Activated naive CD8-positive, alpha-beta T cell (primary cell): ENCODE data around the gene HJV.

Experiments
- H3K27ac Mint-ChIP-seq: one replicate; pipeline ENCODE4 v1.8.0; 2021; ENCODE audit warnings: mixed read lengths
- H3K27me3 Mint-ChIP-seq: one replicate; pipeline ENCODE4 v1.8.0; 2021; ENCODE audit warnings: mixed read lengths
- H3K36me3 Mint-ChIP-seq: one replicate; pipeline ENCODE4 v1.8.0; 2021; ENCODE audit warnings: mixed read lengths
- H3K4me1 Mint-ChIP-seq: one replicate; pipeline ENCODE4 v1.8.0; 2021; ENCODE audit warnings: low read depth, mixed read lengths
- H3K4me3 Mint-ChIP-seq: one replicate; pipeline ENCODE4 v1.8.0; 2021; ENCODE audit warnings: mild to moderate bottlenecking, mixed read lengths
- H3K9me3 Mint-ChIP-seq: one replicate; pipeline ENCODE4 v1.8.0; 2021; ENCODE audit warnings: low read depth, mixed read lengths

Gene HJV

GRCh38 chr1:146007489-146008133 is 13.9 kb downstream of the HJV start:
- Mint-ChIP-seq H3K36me3 (no peaks in the 10 kb centered on the region), H3K27me3 (no peaks in the 10 kb centered on the region), H3K4me3 (peak overlapping the region; percentile 79), H3K4me1 (peaks cover 42% of the 10 kb centered on the region), H3K27ac (peak overlapping the region; percentile 86), H3K9me3 (no peaks in the 10 kb centered on the region)

- Mint-ChIP-seq H3K9me3 (no peaks in the 10 kb centered on the region), H3K27ac (peak overlapping the region; percentile 73), H3K27me3 (no peaks in the 10 kb centered on the region), H3K4me3 (peak overlapping the region; percentile 2), H3K4me1 (peaks cover 79% of the 10 kb centered on the region), H3K36me3 (no peaks in the 10 kb centered on the region)
Observed at GRCh38 chr1:146001709-146002108, 19.8 kb downstream of the HJV start.

- Mint-ChIP-seq H3K4me3 (peak overlapping the region; percentile 98), H3K27ac (peak overlapping the region; percentile 99), H3K9me3 (no peaks in the 10 kb centered on the region), H3K36me3 (peaks cover 5% of the 10 kb centered on the region), H3K27me3 (no peaks in the 10 kb centered on the region), H3K4me1 (peaks cover 65% of the 10 kb centered on the region)
Observed at GRCh38 chr1:145999321-146000024, 22.1 kb downstream of the HJV start.

- Mint-ChIP-seq H3K4me1 (peaks cover 68% of the 10 kb centered on the region), H3K9me3 (no peaks in the 10 kb centered on the region), H3K27me3 (no peaks in the 10 kb centered on the region), H3K4me3 (peak overlapping the region; percentile 98), H3K36me3 (peaks cover 19% of the 10 kb centered on the region), H3K27ac (peak overlapping the region; percentile 99)
Observed at GRCh38 chr1:145997718-145998023, 23.9 kb downstream of the HJV start.

DNA sequence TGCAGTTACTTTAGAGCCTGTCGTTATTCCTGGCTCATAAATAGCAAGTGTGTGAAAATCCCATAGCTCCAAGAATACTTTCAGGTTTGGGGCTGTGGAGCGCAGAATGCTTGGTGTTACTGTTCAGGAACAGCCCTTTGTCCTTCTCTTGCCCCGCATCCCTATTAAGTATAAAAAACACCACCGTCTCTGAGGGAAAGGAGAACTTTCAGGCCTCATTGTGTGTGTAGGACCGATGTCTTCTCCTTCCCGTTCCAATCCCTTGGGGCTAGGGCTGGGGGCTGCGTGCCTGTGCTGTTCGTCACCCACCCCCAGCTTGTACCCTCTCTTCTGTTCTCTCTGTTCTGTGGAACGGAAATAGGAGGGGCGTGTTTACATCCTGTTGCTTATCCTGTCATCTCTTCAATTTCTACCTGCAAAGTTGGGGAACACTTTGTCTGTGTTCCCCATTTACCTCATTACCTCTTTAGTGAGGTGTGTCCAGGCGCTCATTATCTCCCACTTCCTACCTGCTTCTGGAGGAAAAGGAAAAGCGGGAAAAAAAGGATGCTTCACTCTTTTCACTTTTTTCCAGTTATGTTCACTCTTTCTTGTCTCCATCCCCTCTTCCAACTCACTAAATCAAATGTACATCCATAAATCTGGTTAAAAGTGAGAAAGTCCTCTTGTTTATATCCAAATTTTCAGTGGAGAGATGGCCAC is 24.4 kb downstream of the HJV start:
- Mint-ChIP-seq H3K9me3 (no peaks in the 10 kb centered on the region), H3K4me1 (peaks cover 73% of the 10 kb centered on the region), H3K36me3 (peaks cover 22% of the 10 kb centered on the region), H3K27ac (peak overlapping the region; percentile 99), H3K4me3 (peak overlapping the region; percentile 98), H3K27me3 (no peaks in the 10 kb centered on the region)

- no peaks in the 10 kb centered on the region for H3K9me3 Mint-ChIP-seq
- peaks cover 22% of the 10 kb centered on the region for H3K36me3 Mint-ChIP-seq
- peak within 1 kb of the TSS; percentile 99 for H3K27ac Mint-ChIP-seq
- peaks cover 73% of the 10 kb centered on the region for H3K4me1 Mint-ChIP-seq
- no peaks in the 10 kb centered on the region for H3K27me3 Mint-ChIP-seq
- H3K4me3 Mint-ChIP-seq: peak within 1 kb of the TSS; percentile 98
Observed at GRCh38 chr1:145996433-145997015, 25.0 kb downstream of the HJV start, which contains the start of gene TXNIP. Gene TXNIP, minus strand, starts transcription at chr1:145996579. Its CDS starts 313 bp downstream, at chr1:145996266.

DNA sequence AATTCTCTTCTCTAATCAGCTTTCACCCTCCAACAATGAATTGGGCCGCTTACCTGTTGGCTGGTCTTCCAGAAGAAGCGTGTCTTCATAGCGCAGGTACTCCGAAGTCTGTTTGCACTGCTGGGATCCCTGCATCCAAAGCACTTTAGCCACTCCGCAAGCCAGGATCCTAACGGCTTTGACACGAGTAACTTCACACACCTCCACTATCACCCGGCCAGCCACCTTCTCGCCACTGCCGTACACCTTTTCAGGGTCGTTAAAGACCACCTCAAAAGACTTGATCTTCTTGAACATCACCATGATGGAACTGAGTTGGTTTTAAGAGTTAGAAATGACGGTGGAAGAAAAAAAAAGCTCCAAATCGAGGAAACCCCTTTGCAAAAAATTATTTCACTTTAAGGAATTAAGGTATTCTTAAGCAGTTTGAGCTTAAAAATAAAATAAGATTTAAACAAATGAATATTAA is 25.5 kb downstream of the HJV start:
- Mint-ChIP-seq H3K27ac (peak overlapping the region; percentile 99), H3K27me3 (no peaks in the 10 kb centered on the region), H3K4me1 (peaks cover 74% of the 10 kb centered on the region), H3K36me3 (peaks cover 22% of the 10 kb centered on the region), H3K9me3 (no peaks in the 10 kb centered on the region), H3K4me3 (peak overlapping the region; percentile 98)

DNA sequence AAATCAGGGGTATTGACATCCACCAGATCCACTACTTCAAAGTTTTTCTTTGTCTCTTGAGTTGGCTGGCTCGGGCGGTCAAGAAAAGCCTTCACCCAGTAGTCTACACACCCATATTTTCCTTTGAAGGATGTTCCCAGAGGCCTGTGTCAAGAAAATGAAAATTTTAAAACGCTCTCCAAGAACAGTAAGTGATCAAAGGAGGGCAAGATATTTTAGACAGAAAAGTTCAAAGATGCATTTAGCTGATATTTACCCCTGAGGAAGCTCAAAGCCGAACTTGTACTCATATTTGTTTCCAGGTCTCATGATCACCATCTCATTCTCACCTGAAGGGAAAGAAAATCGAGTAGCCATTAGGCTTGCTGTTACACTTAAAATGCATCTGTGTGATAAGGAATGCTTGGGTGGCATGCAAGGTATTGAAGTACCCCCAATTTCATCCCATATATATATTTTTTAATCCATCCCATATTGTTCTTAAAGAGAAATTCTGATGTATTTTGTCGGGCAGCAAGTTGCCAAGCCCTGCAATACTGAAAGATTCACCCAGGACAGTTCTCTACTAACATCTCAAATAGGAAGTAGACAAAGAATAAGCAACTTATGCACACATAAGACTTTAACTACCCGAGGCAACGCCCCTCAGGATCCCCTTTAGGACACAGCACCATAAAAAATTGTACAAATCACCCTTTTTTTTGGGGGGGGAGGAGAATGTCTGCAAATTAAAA is 26.2 kb downstream of the HJV start:
- Mint-ChIP-seq H3K4me1 (peaks cover 79% of the 10 kb centered on the region), H3K4me3 (peak overlapping the region; percentile 98), H3K36me3 (peaks cover 22% of the 10 kb centered on the region)

GRCh38 chr1:145994391-145995120 is 27.0 kb downstream of the HJV start:
- Mint-ChIP-seq H3K9me3 (no peaks in the 10 kb centered on the region), H3K36me3 (peaks cover 22% of the 10 kb centered on the region), H3K4me3 (peak overlapping the region; percentile 98), H3K27me3 (no peaks in the 10 kb centered on the region), H3K4me1 (peaks cover 77% of the 10 kb centered on the region), H3K27ac (peak overlapping the region; percentile 99)

More for the DNA sequence above, 26.2 kb downstream of the HJV start:
- Mint-ChIP-seq H3K27me3 (no peaks in the 10 kb centered on the region), H3K9me3 (no peaks in the 10 kb centered on the region), H3K27ac (peak overlapping the region; percentile 99)

GRCh38 chr1:145993618-145994390 is 27.7 kb downstream of the HJV start:
- Mint-ChIP-seq H3K27ac (peak overlapping the region; percentile 99), H3K4me1 (peaks cover 74% of the 10 kb centered on the region), H3K4me3 (peak overlapping the region; percentile 98), H3K27me3 (no peaks in the 10 kb centered on the region), H3K9me3 (no peaks in the 10 kb centered on the region), H3K36me3 (peaks cover 22% of the 10 kb centered on the region)

GRCh38 chr1:145992958-145993617 is 28.4 kb downstream of the HJV start:
- Mint-ChIP-seq H3K36me3 (peaks cover 22% of the 10 kb centered on the region), H3K4me1 (peaks cover 72% of the 10 kb centered on the region), H3K9me3 (peaks cover 3% of the 10 kb centered on the region), H3K27me3 (no peaks in the 10 kb centered on the region), H3K4me3 (peak overlapping the region; percentile 98), H3K27ac (peak overlapping the region; percentile 99)

DNA sequence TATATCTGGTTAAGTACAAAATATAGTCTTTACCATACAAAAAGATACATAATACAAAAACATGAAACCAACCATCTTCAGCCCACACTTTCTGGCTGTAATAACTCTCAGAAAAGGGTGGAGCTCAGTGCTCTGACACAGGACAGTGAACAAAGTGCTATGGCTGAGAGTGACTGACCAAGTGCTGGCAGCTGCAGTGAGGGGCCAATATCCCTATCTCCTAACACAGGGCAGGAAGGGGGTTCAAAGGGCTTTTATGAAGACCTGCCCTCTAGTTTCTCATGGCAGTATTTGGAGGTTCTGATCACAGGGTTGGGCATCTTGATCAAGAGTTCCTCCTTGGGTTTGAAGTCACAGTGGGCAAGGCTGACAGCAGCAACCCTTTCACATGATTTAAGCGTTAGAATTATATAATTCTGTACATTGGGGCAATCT is 29.0 kb downstream of the HJV start:
- Mint-ChIP-seq H3K27ac (peak overlapping the region; percentile 99), H3K4me1 (peaks cover 72% of the 10 kb centered on the region), H3K4me3 (peak overlapping the region; percentile 98), H3K27me3 (no peaks in the 10 kb centered on the region), H3K9me3 (peaks cover 3% of the 10 kb centered on the region), H3K36me3 (peaks cover 22% of the 10 kb centered on the region)
